Dendritic cell treated with granulocyte-macrophage colony-stimulating factor and Interleukin-4, amounts not matched to agents 40 ng/mL and 50 ng/mL, for 4 days (primary cell): ENCODE measurements around the gene GRPEL2.
"Not testable (repeated sequence)": the region's sequence is repeated elsewhere in the genome, so short reads cannot be mapped to it uniquely, and the experiment has no call there.

Source experiments
- H3K27ac Mint-ChIP-seq: one replicate; pipeline ENCODE4 v1.8.0; 2022; ENCODE audit warnings: mild to moderate bottlenecking, mixed read lengths
- H3K27me3 Mint-ChIP-seq: one replicate; pipeline ENCODE4 v1.8.0; 2022; ENCODE audit warnings: mild to moderate bottlenecking, mixed read lengths
- H3K36me3 Mint-ChIP-seq: one replicate; pipeline ENCODE4 v1.8.0; 2022; ENCODE audit warnings: low read depth, mixed read lengths
- H3K4me1 Mint-ChIP-seq: one replicate; pipeline ENCODE4 v1.8.0; 2022; ENCODE audit warnings: low read depth, mixed read lengths
- H3K4me3 Mint-ChIP-seq: one replicate; pipeline ENCODE4 v1.8.0; 2022; ENCODE audit warnings: mild to moderate bottlenecking, moderate library complexity, mixed read lengths
- H3K9me3 Mint-ChIP-seq: one replicate; pipeline ENCODE4 v1.8.0; 2022; ENCODE audit warnings: mixed read lengths
- intact Hi-C: fragments of 100-400 bp; cut with micrococcal nuclease; formaldehyde crosslinking; loops from one replicate; pipeline ENCODE4 v1.15.0; 2022

Gene GRPEL2

GRCh38 chr5:149397530-149397929 is 52.2 kb downstream of the GRPEL2 start:
- Mint-ChIP-seq H3K36me3 (no peaks in the 10 kb centered on the region), H3K9me3 (no peaks in the 10 kb centered on the region), H3K27ac (no peak overlapping the region), H3K4me1 (no peaks in the 10 kb centered on the region), H3K4me3 (no peak overlapping the region), H3K27me3 (no peaks in the 10 kb centered on the region)
- intact Hi-C loops = no loop called here

DNA sequence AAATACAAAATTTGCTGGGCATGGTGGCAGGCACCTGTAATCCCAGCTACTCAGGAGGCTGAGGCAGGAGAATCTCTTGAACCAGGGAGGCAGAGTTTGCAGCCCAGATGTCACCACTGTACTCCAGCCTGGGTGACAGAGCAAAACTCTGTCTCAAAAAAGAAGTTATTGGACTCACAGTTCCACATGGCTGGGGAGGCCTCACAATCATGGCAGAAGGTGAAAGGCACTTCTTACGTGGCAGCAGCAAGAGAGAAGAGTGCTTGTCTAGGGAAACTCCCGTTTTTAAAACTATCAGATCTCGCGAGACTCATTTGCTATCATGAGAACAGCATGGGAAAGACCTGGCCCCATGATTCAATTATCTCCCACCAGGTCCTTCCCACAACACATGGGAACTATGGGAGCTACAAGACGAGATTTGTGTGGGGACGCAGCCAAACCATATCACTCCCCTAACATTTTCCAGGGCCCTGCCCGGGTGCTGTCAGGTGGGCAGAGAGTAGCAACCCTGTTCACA is 53.5 kb downstream of the GRPEL2 start:
- H3K27me3 Mint-ChIP-seq, H3K4me1 Mint-ChIP-seq, H3K4me3 Mint-ChIP-seq, H3K36me3 Mint-ChIP-seq, intact Hi-C loops, H3K27ac Mint-ChIP-seq, H3K9me3 Mint-ChIP-seq: not testable (repeated sequence)

- H3K9me3 Mint-ChIP-seq = no peaks in the 10 kb centered on the region
- intact Hi-C loops = no loop called here
- H3K27ac Mint-ChIP-seq = no peak overlapping the region
- no peaks in the 10 kb centered on the region for H3K4me1 Mint-ChIP-seq
- no peaks in the 10 kb centered on the region for H3K27me3 Mint-ChIP-seq
- no peaks in the 10 kb centered on the region for H3K36me3 Mint-ChIP-seq
- no peak overlapping the region for H3K4me3 Mint-ChIP-seq
Measured at GRCh38 chr5:149399775-149400174, 54.5 kb downstream of the GRPEL2 start.

GRCh38 chr5:149400304-149400703 is 55.0 kb downstream of the GRPEL2 start:
- Mint-ChIP-seq H3K4me1 (no peaks in the 10 kb centered on the region), H3K27ac (no peak overlapping the region), H3K36me3 (no peaks in the 10 kb centered on the region), H3K9me3 (no peaks in the 10 kb centered on the region), H3K4me3 (no peak overlapping the region), H3K27me3 (no peaks in the 10 kb centered on the region)
- intact Hi-C loops = no loop called here

DNA sequence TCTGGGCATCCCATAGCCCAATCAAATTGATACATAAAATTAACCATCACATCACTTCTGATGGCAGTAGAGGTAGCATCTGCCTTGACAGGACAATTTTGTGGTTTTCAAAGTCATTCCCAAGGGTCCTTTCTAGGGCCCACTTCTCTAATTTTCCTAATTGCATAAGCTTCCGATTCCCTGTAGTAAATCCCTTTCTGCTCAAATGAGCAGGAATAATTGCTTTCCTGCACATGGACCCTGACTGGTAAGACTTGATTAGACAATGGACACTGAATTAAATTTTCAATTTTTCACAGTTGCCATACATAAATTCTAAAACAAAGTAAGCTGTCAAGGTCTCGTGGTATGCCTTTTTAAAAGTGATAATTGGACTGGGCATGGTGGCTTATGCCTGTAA is 55.8 kb downstream of the GRPEL2 start:
- Mint-ChIP-seq H3K4me1 (no peaks in the 10 kb centered on the region), H3K4me3 (no peak overlapping the region), H3K27ac (no peak overlapping the region)

GRCh38 chr5:149402291-149402690 is 57.0 kb downstream of the GRPEL2 start:
- no peaks in the 10 kb centered on the region for H3K9me3 Mint-ChIP-seq
- no peak overlapping the region for H3K27ac Mint-ChIP-seq
- no peak overlapping the region for H3K4me3 Mint-ChIP-seq
- H3K4me1 Mint-ChIP-seq = no peaks in the 10 kb centered on the region
- intact Hi-C loops = no loop called here
- H3K36me3 Mint-ChIP-seq = no peaks in the 10 kb centered on the region
- no peaks in the 10 kb centered on the region for H3K27me3 Mint-ChIP-seq

More for the DNA sequence above, 55.8 kb downstream of the GRPEL2 start:
- intact Hi-C loops = no loop called here
- H3K36me3 Mint-ChIP-seq = no peaks in the 10 kb centered on the region
- H3K27me3 Mint-ChIP-seq = no peaks in the 10 kb centered on the region
- no peaks in the 10 kb centered on the region for H3K9me3 Mint-ChIP-seq
